ENCODE data around the gene EFCAB6.
A peak's percentile ranks its signal among the peaks of the same experiment; 100 is the strongest.

Gene EFCAB6

DNA sequence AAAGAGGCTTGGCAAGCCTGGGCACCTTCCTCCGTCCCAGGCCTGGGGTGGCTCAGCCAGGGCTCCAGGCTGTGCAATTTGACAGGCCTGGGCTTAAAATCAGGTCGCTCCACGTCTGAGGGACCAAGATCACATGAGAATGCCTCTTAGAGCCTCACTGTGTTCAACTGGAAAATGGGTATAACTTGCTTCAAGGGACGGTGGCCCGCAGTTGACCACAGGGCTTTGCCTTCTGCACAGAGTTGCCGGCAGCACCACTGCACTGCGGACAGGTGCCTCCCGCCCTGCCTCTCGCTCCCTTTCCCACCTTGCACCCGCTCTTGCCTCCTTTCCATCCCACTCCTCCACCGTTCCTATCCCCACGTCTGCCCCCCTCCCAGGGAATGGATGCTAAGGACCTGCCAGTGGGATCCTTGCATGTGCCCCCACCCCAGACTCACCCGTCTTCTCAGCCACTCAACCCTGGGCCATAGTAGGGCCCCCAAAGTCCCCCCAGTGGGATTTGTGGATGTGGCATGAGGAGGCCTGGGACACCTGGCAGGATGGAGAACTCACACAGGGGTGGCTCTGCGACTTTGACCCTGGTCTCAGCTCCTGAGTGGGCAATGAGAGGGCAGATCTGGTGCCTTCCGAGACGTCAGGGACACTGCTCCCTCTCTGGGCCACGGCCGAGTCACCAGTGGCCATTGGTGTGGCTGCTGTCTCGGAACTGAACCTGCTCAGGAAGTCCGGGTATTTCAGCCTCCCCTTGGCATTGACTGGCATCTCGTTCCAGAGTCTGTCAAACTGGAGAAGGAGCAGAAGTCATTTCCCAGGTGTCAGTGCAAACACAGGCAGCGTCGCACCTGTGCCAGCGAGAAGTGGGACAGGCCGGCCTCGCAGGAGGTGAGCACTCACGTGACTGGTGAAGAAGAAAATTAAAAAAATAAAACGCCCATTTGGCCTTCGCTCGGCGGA, 272.3 kb downstream of the EFCAB6 start:
- DNase-seq = no peak

DNA sequence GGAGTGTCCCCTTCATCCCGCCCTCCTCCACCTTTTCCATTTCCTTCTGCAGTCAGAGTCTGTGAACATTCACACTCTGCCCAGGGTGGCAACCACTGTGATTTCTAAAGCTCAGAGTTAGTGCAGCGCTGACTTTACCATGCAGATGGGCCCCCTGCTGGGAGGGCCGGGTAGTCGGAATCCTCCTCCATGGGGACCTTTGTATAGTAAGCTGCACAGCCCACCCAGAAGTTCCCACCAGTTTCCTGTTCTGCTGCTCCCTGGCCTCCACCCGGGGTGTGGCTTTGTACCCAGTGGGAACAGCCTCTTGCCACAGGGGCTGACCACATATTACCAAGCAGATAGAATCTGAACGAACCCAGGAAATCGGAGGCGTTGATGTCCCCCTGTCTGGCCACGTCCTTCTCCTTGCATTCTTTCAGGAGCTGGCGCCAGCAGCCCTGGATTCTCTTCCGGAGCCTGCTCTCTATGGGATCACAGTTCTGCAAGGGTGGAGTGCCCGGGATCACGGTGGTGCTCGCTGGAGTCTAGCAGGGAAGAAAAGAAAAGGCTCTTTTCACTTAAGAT, 275.0 kb downstream of the EFCAB6 start:
- no peak for DNase-seq

DNA sequence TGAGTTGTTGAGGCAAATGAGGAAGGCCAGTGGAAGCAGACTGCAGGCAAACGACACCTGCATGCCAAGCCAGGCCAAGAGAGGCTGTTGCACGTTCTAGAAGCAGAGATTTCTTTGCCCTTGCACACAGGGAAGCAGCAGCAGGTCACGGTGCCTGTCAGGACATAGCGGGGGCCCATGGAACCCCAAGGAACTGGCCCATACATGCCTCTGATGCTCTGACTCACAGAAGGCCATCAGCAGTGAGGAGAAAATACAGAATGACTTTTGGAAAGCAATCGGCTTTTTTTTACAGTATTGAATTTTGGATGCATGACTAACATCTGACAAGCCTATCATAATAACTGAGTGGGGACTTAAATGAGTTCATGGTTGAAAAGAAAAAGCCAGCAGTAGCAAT, 276.4 kb downstream of the EFCAB6 start:
- DNase-seq = no peak

DNA sequence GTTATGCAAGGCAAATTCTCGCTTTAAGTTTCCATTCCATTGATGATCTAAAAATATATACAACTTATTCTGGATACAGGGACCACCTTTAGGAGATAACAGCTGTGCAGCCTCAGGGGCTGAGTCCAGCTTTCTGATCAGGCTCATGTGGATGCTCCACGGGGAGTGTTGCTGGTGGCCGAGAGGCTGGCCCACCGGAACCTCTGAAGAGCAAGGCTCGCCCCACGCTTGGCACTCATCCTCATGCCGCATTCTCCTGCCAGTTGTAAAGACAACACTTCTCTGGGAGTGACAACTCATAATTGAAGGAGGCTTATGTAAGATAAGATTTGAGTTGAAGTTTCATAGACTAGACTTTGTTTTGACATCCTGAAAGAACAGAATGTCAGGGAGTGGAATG, 276.8 kb downstream of the EFCAB6 start:
- no peak for DNase-seq

DNA sequence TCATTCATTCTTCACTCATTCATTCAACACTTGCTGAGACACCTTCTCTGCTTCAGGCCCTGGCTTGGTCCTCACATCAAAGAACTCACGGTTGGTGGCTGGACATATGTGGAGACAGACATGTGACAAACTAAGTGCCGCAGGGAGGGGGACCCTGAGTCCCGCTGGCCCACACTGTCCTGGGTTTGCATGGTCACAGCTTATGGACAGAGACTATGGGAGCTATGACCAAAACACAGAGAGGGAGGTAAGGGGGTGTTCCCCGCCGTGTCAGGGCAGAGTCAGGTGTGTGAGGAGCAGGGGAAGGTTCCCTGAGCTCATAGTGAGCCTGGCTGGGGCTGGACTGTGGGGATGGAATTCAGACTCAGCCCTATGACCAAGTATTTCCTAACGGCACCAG, 277.2 kb downstream of the EFCAB6 start:
- no peak for DNase-seq

DNA sequence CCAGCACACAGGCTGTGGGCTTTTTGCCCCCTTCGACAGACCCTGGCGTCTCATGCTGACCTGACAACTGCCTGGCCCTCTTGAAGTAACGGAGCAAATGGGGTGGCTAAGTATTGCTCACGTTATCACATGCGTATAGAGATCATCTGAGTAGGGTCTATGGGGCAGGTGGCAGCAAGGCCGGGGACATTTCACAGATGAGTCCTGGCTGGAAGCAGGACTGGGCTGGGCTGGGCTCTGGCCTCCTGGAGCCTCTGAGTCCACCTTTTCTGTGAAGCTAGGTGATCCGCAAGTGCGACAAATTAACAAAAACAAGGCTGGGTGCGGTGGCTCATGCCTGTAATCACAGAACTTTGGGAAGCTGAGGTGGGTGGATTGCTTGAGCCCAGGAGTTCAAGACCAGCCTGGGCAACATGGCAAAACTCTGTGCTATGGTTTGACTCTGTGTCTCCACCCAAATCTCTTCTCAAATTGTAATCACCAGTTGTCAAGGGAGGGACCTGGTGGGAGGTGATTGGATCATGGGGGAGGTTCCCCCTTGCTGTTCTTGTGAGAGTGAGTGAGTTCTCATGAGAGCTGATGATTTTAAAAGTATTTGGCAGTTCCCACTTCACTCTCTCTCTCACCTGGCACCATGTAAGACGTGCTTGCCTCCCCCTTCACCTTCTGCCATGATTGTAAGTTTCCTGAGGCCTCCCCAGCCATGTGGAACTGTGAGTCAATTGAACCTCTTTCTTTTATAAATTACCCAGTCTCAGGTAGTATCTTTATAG, 278.3 kb downstream of the EFCAB6 start:
- DNase-seq = no peak

DNA sequence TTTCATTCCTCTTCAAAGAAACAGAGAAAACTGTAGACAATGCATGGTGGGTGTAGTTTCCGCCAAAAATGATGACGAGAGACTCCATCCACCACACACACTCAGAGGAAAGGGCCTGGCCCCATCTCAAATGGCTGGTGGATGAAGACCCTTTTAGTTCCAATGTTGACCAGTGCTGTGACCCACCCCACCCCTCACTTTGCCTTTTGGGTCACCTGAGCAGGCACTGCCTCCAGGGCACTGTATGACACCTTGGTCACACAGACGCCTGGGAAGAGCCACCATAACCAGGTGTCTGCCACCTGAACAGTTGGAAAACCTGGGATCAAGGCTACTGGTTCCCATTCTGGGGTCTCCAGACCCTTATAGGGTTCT, 279.0 kb downstream of the EFCAB6 start:
- no peak for DNase-seq

DNA sequence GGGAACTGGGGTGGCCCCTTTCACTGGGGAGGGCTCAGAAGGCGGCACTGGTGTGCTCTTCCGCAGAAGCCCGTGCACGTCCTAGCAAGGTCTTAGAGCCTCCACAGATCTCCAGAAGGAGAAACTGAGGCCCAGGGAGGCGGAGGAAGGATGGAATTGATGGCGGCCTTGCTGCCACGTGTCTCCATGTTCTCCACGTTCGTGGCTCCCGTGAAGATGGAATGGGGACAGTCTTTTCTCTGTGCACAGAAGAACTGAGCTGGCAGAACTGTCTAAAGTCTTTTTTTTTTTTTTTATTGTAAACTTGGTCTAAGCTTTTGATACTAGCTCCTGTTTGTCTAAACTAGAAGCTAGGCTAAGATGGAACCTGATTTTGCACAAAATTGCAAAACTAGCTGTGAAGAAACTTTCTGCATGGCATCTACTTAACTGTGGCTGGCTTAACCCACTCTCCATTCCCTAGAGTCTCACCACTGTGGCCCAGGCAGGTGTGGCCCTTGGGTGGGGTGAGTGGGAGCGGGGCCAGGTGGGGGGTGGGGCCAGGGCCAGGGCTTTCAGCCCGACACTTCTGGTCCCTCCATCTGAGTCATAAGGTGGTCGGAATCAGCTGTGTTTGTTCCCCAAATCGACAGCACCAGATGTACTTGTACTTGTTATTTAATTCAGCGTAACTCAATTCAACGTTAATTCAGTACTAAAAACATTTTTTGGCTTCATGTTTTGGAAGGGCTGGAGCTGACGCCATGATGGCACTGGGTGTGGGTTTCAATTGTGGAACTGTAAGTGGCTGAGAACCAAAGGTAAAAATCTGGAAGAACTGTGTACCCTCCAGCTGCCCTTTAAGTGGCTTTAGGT, 279.6 kb downstream of the EFCAB6 start:
- no peak for DNase-seq

DNA sequence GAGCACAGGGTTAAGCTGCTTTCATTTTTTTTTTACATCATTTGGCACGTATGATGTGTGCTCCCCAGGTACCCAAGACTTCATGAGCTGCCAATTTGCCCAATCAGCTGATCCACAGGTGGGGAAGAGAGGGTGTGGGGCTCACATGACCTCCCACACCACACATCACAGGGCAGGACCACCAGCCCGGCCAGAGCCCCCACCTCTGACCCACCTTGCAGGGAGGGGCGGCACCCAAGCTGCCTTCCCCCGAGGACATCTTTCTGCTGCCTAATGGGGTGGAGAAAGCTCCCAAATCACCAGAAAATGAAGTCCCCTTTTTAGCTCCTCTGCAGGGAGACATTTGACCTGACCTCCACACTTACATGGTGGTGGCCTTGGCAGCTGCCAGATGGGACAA, 280.5 kb downstream of the EFCAB6 start:
- no peak for DNase-seq

DNA sequence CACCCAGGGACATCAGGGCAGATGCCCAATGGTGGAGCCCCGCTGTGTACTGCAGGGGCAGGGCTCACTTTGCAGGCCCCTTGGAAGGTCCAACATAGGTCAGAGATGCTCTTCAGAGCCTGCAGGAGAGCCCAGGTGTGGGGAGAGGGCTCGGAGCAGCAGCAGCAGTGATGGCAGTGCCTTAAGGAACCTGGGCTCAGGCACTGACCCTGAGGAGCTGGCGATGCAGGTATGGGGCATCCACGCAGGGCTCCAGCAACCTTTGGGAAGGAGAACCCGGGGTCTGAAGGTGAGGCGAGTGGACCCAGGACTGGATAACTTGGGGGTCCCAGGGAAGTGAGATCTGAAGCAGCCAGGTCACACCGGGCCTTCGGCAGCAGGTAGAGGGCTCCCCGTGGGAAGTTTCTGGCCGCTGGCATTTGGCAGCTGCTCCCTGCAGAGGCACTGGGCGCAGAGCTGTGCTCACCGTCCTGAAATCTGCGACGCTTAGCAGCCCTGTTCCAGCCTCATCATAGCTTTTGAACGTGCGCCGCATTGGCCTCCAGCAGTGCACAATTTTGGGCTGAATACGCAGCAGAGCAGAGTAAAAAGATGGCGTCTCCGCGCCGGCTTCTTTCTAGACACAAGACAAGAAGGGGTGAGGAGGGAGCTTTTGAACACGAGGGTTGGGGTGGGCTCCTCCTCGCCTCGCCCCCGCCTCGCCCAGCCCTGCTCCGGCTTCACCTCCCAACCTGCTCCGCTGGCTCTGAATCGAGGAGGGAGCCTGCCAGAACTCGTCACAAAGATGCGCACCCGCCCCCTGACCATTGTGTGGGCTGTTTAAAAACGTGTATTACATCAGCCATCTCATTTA, 281.5 kb downstream of the EFCAB6 start:
- no peak for DNase-seq

DNA sequence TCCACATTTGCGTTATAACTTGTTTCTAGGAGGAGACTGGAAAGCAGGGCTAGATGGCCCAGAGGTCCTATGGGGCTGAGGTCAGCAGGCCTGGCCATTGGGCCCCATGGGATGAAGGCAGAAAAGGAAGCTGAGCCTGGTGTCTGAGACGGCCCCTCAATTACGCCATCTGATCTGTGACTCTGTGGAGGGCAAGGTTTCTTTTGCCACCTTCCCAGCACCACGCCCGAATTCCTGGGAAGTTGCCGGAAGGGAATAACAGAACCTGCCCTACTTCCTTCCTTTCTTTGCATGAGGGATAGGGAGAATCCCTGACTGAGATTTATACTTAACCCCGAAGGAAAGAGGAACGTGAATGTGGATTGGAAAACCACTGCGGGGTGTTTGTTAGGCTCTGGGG, 282.2 kb downstream of the EFCAB6 start:
- no peak for DNase-seq

DNA sequence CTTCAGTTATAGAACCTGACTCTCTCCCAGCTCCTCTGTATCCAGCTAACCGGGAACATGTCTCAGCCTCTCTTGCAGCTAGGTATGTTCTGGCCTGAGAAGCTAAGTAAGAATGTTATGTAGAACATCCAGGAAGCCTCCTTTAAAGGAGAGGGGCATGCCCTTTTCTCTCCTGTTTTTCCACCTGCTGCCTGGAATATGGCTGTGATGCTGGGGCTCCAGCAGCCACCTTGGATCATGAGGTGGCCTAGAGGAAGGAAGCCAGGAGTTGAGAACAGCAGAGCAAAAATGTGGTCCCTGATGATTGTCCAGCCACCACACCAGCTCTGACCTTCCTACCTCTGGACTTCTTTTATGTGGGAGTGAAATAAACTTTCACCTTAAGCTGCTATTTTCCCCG, 282.6 kb downstream of the EFCAB6 start:
- DNase-seq = no peak

DNA sequence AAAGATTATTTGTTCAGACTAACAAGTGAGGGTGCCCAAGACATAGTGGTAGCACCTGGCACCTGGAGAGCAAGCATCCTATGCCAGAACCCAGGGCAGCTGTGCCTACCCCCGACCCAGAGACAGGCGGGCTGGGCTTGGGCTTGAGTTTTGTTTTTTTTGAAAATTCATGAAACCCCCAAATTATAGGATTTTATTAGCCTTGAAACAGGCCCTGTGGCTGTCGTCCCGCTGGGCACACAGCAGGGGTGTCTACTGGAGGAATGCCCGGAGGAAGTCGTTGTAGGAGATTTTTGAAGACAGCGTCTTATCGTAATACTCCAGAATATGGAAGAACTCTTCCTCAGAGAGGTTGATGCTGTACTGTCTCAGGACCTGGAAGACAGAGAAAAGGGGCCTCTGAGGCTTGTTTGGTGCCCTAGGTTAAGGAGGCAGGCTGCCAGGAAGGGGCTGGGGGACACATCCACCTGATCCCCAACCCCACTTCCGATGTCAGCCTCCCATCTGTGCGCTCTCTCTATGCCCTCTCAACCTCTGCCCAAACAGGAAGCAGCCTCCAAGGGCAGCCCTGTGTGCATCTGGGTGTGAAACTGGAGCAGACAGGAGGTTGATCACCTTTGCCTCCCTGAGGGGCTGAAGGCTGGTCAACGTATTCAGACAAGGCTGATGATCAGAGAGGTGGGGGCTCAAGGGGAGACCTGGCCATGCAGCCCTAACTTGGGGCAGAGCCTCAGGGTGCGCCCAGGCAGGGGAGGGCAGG, 283.3 kb downstream of the EFCAB6 start:
- no peak for DNase-seq

DNA sequence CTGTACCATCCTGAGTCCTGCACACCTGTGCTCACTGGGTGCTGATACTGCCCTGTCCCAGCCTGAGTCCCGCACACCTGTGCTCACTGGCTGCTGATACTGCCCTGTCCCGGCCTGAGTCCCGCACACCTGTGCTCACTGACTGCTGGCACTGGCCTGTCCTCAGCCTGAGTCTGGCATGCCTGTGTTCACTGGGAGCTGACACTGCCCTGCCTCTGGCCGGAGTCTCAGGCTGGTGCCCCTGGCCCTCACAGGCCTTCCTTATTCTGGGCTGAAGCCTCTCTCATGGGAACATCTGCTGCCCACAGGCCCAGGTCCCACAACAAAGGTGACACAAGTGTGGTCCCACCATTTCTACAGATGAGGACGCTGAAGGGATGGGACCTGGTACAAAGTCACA, 285.2 kb downstream of the EFCAB6 start:
- DNase-seq = no peak

DNA sequence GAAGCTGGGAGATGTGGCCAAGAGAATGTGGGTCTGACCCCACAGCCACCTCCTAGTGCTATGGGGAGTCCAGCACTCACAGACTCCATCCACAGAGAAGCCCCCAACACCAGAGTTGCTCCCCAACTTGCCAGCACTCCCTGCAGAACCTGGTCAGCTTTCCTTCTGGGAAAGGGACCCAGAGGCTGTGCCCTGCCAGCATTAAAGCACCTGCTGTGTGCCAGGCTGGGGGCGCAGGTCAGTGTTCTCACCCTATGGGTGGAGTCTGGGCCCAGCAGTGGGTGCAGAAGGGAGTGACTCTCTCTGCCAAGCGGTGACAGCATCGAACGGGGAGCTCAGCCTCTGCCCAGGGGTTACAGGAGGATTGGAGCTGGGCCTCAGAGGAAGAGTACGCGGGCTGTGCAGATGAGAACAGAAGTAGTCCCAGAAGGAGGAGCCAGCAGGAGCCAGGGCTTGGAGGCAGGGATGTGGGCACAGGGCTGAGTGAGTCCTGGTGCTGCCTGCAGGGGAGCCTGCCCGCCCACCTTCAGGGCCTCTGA, 285.9 kb downstream of the EFCAB6 start:
- no peak for DNase-seq

DNA sequence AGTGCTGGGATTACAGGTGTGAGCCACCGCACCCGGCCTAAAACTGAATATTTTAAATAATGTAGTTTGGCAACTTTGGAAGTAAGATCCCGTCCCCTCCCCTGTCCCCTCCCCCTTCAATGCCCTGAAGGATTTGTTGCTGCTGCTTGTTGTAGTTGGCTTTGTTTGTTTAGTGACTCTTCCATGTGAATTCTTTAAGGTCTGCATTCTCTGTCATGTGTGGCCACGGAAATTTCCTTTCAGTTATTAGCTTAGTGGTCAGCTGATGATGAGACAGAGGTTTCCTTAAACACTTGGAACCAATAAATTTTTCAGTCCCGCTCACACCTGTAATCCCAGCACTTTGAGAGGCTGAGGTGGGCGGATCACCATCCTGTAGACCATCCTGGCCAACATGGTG, 290.4 kb downstream of the EFCAB6 start:
- no peak for DNase-seq

DNA sequence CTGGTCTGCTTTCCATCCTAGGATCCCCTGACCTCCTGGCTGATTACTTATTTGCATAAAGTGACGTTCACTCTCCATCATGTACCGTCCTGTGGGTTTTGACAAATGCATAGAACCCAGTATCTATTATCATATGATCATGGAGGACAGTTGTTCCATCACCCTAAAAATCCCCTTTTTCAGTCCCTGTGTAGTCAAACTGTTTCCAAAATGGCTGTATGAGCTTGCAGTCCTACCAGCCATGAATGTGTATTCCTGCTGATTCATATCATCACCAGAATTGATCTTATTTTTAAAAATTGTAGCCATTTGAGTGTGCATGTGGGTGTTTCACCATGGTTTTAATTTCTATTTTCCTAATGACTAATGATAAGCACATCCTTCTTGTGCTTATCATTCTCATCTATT, 291.5 kb downstream of the EFCAB6 start:
- DNase-seq = peak; percentile 8

DNA sequence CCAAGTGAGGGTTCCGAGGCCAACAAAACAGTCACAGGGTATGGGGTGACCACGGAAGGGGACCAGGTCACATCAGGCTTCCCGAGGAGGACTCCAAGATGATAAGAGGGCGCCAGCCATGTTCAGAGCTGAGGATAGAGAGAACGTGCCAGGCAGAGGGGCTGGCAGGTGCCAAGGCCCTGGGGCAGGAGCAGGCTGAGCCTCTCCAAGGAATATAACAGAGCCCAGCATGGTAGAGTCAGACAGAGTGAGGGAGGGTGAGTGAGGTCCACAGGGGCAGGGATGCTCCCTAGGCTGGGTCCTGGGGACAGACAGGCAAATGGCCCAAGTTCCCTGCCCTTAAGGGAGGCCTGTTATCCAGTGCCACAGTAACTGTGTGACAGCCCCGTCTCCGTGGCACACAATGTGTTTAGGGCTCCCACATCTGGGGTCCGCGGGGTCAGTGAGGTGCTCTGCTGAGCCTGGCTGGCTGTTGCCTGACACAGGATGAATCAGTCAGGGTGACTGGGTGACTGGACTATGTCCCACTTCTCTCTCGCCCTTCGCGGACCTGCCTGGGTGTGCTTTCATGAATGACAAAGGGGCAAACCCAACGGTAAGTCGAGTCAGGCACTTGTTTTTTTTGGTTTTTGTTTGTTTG, 295.0 kb downstream of the EFCAB6 start:
- DNase-seq = no peak

DNA sequence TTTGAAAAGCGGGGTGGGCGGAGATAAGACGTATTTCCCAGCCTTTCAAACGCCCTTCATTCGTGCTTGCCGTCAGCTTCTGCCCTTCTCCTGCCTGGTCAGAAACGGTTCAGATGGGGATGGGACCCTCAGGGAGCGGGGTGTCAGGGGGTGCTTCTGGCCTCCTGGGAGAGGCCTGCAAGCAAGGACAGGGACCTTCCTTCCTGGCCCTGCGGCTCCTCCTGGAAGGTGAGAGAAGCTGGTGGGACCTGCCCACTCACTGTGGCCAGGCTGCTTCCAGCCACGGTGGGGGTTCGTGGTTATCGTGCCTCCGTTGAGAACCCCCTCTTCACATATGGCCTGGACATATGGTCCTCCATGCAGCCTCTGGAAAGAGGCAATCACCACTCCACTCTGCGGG, 295.7 kb downstream of the EFCAB6 start:
- DNase-seq = no peak

DNA sequence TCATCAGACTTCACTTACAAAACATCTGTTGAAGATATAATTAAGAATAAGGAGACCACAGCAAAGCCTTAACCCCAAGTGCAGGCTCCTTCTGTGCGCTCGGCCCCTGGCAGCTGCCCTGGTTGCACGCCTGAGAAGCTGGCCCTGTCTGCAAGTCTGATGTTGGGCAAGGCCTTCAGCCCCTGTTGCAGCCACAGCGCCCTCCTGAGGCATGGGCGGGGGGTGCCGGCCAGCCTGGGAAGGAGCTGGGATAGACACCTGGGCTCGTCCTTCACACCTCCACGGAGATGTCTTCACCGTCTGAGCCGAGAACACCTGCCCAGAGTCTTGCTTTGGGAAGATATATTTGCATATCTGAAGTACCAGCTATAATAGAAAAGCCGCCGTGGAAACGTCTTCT, 296.2 kb downstream of the EFCAB6 start:
- DNase-seq = no peak

All from stimulated activated CD4-positive, alpha-beta T cell treated with anti-CD3 and anti-CD28 coated beads, Interleukin-4, amount 100 ng/mL, for 24 hours (primary cell).